B cell (primary cell): ENCODE results near the gene PHF21B.

Experiments used
- EZH2 ChIP-seq: IDR thresholded peaks from 2 replicates; pipeline ENCODE4 v1.6.1; 2012; ENCODE audit warnings: borderline replicate concordance, low read depth, mild to moderate bottlenecking, moderate library complexity, low read length; ENCODE audit not compliant: insufficient read depth, poor library complexity, severe bottlenecking
- TF ChIP-seq, protein P1 (sequence below): fragments of 200-600 bp; IDR thresholded peaks from one replicate; pipeline ENCODE4 v1.8.0; 2022; ENCODE audit warnings: antibody characterized with exemption, mild to moderate bottlenecking

GRCh38 chr22:45047260-45047659 lies 37.5 kb upstream of the PHF21B start:
- TF ChIP-seq, protein P1, sequence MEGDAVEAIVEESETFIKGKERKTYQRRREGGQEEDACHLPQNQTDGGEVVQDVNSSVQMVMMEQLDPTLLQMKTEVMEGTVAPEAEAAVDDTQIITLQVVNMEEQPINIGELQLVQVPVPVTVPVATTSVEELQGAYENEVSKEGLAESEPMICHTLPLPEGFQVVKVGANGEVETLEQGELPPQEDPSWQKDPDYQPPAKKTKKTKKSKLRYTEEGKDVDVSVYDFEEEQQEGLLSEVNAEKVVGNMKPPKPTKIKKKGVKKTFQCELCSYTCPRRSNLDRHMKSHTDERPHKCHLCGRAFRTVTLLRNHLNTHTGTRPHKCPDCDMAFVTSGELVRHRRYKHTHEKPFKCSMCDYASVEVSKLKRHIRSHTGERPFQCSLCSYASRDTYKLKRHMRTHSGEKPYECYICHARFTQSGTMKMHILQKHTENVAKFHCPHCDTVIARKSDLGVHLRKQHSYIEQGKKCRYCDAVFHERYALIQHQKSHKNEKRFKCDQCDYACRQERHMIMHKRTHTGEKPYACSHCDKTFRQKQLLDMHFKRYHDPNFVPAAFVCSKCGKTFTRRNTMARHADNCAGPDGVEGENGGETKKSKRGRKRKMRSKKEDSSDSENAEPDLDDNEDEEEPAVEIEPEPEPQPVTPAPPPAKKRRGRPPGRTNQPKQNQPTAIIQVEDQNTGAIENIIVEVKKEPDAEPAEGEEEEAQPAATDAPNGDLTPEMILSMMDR = no peak
- no peak for TF ChIP-seq EZH2
